Measurements from ENCODE around the gene TJAP1.
A peak's percentile ranks its signal among the peaks of the same experiment; 100 is the strongest.

Gene TJAP1, protein sequence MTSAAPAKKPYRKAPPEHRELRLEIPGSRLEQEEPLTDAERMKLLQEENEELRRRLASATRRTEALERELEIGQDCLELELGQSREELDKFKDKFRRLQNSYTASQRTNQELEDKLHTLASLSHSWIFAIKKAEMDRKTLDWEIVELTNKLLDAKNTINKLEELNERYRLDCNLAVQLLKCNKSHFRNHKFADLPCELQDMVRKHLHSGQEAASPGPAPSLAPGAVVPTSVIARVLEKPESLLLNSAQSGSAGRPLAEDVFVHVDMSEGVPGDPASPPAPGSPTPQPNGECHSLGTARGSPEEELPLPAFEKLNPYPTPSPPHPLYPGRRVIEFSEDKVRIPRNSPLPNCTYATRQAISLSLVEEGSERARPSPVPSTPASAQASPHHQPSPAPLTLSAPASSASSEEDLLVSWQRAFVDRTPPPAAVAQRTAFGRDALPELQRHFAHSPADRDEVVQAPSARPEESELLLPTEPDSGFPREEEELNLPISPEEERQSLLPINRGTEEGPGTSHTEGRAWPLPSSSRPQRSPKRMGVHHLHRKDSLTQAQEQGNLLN

DNA sequence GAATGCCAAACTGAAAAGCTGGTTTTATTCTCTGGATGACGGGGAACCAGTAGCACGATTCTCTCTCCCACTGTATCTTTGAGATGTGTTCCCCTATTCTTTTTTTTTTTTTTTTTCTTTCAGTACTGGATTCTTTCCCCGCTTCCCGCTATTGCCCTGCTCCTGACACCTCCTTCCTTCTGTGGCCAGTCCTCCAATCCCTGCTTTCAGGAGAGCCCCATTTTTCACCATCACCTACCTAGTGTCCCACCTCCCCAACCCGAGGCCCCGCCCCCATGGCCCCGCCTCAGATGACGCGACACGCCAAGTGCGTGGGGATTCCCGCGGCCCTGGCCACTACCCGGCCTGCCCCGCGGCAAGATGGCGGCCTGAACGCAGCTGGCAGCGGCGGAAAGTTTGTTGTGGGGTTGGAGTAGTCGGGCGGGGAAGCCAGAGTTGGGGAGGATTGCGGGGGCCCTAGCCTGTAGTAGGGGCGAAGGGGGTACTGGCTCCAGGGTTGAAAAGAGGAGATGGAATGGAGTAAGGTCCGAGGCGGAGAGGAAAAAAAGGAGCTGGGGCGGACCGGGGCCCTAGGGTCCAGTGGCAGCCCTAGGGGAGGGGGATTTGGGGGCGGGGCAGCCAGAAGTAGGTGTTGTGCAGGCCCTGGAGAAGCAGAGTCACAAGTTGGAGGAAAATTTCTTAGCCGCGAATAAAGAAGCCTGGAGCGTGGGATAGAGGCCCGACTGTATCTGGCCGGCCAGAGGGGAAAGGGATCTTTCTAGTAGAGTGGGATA is at the start of gene TJAP1:
TJAP1 (plus strand) TSS at position 336 of the 773 bp plus-strand sequence. CDS start 21,432 bp downstream, outside the sequence.
- H3K4me3 ChIP-seq (ENCODE audit: low read depth, low read length) = peak within 1 kb of the TSS; percentile 61

DNA sequence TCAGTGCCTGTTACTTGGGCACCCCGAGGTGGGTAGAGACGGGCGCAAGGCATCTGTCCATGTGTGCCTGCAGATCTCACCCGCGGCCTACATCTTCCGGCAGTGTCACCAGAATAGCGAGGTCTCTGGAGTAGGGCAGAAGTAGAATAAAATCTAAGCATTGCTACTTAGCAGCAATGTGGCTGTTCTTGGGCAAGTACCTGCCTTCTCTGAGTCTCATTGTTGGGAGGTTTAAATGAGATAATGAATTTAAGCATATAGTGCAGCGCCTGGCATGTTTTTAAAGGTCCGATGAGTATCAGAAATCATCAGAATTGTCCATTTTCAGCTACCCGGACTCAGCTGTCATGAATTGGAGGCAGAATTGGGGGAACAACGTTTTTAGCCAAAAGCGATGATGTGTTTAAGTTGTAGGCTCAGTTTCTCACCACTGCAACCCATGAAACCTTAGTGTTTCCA is 49.2 kb upstream of the TJAP1 start:
- H3K4me3 ChIP-seq (ENCODE audit: low read depth, low read length) = peak overlapping the region; percentile 90

DNA sequence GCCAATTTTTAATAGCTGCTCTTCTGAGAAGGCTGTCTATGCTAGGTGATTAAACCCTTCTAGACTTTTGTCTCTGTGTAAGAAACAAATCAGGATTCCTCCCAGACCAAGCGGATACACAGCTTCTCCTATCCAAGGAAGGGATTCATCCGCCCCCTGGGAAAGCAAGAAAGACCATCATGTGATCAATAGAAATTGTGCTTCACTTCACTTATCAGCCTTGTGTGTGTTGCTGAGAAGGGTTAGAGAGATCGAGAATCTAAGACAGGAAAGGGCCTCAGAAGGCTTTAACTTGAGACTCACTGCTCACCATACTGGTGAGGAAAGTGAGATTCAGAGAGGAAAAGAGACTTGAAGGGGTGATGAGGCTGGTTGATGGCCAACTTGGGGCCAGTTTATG is 48.5 kb upstream of the TJAP1 start:
- H3K4me3 ChIP-seq (ENCODE audit: low read depth, low read length) = no peak overlapping the region

DNA sequence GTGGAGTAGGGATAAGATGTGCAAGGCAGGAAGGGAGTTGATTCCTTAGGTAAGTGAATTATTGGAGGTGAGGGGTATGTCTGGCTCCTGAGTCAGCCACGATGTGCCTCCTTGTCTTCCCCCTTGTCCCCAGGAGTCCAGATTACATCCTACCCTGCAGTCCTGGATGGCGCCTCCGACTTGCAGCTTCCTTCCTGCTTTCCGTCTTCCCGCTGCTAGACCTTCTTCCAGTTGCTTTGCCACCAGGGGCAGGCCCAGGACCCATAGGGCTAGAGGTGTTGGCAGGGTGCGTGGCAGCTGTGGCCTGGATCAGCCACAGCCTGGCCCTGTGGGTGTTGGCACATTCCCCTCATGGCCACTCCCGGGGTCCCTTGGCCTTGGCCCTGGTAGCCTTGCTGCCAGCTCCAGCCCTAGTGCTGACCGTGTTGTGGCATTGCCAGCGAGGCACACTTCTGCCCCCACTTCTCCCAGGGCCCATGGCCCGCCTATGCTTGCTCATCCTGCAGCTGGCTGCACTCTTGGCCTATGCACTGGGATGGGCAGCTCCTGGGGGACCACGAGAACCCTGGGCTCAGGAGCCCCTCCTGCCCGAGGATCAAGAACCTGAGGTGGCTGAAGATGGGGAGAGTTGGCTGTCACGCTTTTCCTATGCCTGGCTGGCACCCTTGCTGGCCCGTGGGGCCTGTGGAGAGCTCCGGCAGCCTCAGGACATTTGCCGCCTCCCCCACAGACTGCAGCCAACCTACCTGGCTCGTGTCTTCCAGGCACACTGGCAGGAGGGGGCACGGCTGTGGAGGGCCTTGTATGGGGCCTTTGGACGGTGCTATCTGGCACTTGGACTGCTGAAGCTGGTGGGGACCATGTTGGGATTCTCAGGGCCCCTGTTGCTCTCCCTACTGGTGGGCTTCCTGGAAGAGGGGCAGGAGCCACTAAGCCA is 45.1 kb upstream of the TJAP1 start:
- no peak overlapping the region for H3K4me3 ChIP-seq (ENCODE audit: low read depth, low read length)

DNA sequence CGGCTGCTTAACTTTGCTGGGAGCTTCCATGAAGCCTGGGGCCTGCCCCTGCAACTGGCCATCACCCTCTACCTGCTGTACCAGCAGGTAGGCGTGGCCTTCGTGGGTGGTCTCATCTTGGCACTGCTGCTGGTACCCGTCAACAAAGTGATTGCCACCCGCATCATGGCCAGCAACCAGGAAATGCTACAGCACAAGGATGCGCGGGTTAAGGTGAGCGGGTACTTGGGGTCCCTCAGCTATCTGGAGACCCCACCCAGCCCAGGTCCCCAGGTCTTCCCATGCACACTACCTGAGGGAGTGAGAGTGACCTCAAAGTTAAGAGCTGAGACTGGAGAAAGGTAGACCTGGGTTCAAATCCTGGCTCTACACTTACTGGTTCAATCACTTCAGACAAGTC is 44.2 kb upstream of the TJAP1 start:
- H3K4me3 ChIP-seq (ENCODE audit: low read depth, low read length) = no peak overlapping the region

DNA sequence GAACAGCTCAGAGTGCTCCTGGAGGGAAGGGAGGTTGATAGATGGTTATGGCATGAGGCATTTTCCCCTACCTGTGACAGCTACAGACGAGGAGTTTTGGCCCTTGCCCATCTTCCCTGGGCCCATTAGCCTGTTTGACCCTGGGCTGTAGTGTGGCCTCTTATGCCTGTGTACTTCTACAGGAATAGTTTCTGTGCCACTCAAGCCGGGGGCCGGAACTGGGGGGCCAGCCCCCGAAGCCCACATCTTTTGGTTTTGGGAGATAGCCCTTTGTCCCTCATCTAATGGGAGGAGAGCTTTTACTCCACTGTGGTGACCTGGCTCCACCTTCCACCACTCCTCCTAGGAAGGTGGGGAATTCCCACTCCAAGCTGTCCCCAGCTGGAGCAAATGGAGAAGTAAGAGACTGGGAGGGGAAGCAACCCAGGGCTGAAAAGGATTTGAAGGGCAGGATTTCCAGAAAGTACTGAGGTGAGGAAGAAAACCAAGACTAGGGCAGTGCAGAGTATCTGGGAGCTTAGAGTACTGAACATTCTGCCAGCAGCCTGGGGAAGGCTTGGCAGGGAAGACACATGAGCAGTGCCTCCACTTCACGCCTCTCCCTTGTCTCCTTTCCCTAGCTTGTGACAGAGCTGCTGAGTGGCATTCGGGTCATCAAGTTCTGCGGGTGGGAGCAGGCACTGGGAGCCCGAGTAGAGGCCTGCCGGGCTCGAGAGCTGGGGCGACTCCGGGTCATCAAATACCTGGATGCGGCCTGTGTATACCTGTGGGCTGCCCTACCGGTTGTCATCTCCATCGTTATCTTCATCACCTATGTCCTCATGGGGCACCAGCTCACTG is 43.1 kb upstream of the TJAP1 start:
- H3K4me3 ChIP-seq (ENCODE audit: low read depth, low read length) = no peak overlapping the region

DNA sequence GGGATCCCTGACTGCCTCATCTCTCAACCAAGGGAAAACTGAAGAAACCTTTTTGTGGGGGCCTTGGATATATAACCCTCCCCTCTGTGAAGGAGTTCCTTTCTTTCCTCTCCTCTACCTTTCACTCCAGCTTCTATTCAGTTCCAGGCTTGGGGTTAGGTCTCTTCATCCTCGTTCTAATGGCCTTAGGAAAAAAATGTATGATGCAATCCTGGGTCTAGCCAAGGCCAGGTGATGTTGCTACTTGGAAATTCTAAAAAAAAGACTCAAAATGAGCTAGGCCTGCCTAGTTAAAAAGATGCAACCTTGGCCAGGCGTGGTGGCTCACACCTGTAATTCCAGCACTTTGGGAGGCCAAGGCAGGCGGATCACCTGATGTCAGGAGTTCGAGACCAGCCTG is 42.4 kb upstream of the TJAP1 start:
- no peak overlapping the region for H3K4me3 ChIP-seq (ENCODE audit: low read depth, low read length)

DNA sequence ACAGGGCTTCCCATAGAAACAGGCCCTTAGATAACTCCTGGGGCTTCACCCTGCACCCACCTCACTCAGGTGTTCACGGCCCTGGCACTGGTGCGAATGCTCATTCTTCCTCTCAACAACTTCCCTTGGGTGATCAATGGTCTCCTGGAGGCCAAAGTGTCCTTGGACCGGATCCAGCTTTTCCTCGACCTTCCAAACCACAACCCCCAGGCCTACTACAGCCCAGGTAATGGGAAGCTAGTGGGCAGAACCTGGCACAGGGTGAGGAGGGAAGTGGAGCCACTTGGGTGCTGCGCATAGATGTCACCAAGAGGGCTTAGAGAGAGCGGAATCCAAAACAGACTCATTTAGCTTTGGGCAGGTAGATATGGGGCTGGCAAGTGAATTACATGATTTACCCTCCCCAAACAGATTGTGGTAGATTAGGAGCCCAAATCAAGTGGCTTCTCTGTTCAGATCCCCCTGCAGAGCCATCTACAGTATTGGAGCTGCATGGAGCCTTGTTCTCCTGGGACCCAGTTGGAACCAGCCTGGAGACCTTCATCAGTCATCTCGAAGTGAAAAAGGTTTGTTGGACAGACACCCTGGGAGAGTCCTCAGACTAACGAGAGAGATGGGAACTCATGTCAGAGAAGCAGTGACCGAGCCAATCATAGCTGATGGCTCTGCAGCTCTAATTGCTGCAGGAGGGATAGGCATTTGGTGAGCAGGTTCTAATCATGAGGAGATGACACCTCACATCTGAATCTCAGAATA is 41.5 kb upstream of the TJAP1 start:
- H3K4me3 ChIP-seq (ENCODE audit: low read depth, low read length) = no peak overlapping the region

DNA sequence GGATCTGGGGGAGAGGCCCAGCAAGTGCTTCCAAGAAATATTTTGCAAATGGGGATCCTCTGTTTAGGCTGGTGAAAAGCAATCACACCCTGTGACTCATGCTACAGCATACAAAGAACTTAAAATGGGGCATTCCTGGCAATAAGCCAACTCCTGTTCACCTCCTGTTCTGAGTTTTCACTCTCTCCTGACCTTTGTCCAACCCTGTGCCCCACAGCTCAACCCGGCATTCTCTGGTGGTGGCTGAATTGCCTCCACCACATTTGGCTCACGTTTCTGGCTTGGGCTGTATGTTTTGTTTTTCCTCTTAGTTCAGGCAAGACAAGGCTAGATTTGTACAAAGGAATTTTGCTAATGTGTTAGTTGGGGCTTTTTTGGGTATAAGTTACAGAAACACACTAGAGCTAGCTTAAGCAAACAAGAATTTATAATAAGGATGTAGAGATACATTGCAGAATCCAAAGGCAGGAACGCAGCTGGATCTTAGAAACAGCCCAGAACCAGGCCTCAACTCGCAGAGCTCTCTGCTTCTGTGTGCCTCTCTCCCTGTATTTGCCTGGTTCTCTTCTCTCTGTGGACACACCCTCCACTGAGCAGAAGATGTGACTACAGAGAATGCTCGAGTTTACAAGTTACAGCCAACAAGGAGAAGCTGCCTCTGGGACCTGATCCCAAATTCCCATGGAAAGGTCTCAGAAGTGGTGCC is 40.6 kb upstream of the TJAP1 start:
- no peak overlapping the region for H3K4me3 ChIP-seq (ENCODE audit: low read depth, low read length)

DNA sequence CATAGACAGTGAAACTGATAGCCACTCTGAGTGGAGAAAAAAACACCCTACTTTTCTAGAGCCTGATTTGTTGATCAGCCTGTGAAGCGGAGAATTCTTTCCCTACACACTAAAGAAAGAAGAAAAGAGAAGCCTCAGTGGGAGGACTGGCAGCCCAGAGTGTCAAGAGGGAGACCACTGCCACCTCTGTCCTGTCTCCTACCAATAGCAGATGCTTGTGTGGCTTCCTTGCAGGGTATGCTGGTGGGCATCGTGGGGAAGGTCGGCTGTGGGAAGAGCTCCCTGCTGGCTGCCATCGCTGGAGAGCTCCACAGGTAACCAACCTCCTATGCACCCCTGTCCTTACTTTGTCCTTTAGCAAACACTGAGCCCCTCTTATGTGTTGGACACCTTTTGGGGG is 39.7 kb upstream of the TJAP1 start:
- H3K4me3 ChIP-seq (ENCODE audit: low read depth, low read length) = no peak overlapping the region

DNA sequence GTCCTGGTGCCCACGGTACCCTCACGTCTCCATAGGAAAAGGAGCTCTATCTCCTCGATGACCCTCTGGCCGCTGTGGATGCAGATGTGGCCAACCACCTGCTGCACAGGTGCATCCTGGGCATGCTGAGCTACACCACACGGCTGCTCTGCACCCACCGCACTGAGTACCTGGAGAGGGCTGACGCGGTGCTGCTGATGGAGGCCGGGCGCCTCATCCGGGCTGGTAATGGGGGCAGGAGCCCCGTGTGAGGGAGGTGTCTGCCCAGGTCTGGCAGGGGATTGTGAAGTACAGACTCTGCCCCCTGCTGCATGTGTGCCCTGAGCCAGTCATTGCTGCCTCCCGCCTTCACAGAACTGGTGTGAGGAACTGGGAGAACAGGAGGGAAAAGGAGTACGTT is 34.4 kb upstream of the TJAP1 start:
- no peak overlapping the region for H3K4me3 ChIP-seq (ENCODE audit: low read depth, low read length)

DNA sequence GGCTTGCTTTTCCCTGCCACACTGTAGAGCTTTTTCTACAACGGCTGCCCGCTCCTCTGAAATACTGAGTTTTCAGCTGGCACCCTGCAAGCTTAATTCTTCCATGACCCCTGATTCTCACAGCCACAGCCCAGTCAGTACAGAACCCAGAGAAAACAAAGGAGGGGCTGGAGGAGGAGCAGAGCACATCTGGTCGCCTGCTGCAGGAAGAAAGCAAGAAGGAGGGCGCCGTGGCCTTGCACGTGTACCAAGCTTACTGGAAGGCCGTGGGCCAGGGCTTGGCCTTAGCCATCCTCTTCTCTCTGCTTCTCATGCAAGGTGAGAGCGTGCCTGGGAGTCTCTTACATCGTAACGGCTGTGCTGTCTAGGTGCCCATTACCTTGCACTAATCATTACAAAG is 33.3 kb upstream of the TJAP1 start:
- H3K4me3 ChIP-seq (ENCODE audit: low read depth, low read length) = no peak overlapping the region

DNA sequence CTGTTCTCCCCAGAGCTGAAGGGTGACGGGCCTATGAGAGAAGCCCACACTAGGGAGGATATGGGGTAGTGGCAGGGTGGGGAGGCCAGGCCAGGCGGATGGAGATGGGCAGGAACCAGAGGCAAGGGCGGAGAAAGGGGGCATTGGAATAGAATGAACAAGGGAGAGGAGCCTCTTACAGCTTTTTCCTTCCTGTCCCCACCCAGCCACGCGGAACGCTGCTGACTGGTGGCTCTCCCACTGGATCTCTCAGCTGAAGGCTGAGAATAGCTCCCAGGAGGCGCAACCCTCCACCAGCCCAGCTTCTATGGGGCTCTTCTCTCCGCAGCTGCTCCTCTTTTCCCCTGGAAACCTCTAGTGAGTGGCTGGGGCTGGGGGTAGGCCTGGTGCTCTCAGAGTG is 32.8 kb upstream of the TJAP1 start:
- H3K4me3 ChIP-seq (ENCODE audit: low read depth, low read length) = no peak overlapping the region

DNA sequence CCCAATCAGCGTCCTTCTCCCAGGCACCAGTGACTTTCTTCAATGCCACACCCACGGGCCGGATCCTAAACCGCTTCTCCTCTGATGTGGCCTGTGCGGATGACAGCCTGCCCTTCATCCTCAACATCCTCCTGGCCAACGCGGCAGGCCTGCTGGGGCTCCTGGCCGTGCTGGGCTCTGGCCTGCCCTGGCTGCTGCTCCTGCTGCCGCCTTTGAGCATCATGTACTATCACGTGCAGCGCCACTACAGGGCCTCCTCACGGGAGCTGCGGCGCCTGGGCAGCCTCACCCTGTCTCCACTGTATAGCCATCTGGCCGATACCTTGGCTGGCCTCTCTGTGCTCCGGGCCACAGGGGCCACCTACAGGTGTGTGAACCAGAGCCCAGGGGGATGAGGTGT is 31.8 kb upstream of the TJAP1 start:
- no peak overlapping the region for H3K4me3 ChIP-seq (ENCODE audit: low read depth, low read length)

DNA sequence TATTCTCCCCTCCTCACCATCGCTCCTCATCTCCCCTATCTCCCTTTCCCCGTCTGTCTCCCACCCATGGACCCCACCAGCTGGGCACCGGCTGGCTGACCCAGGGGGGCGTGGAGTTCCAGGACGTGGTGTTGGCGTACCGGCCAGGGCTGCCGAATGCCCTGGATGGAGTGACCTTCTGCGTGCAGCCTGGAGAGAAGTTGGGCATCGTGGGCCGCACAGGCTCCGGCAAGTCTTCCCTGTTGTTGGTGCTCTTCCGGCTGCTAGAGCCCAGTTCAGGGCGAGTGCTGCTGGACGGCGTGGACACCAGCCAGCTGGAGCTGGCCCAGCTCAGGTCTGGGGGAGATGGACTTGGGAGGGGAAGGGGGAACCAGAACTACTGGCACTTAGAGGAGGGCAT is 29.8 kb upstream of the TJAP1 start:
- H3K4me3 ChIP-seq (ENCODE audit: low read depth, low read length) = no peak overlapping the region

DNA sequence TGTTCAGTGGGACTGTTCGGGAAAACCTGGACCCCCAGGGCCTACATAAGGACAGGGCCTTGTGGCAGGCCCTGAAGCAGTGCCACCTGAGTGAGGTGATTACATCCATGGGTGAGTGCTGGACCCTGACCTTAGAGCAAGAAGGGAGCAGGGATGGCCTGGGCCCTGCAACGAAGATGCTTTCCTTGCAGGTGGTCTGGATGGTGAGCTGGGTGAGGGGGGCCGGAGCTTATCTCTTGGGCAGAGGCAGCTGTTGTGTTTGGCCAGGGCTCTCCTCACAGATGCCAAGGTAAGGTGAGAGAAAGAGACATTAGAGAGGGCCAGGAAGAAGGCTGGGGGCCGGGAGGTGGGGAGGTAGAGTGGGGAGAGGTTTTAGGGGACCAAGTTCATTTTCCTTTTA is 28.5 kb upstream of the TJAP1 start:
- H3K4me3 ChIP-seq (ENCODE audit: low read depth, low read length) = no peak overlapping the region

DNA sequence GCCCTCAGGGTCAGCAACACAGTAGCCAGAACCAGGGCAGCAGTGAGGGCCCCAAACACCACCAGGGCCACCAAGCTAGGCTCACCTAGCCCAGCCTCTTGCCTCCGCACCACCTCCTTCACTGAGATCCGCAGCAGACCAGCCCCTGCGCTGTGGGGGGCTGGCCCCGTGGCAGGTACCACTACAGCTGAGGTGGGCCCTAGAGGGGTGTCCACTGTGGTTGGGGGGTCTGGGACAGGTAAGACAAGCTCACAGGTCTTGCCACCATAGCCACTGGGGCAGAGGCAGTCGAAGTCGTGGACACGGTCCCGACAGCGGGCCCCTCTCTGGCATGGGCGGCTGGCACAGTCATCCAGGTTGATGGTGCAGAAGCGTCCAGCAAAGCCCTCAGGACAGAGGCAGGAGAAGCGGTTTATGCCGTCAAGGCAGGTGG is 26.7 kb upstream of the TJAP1 start:
- H3K4me3 ChIP-seq (ENCODE audit: low read depth, low read length) = no peak overlapping the region

DNA sequence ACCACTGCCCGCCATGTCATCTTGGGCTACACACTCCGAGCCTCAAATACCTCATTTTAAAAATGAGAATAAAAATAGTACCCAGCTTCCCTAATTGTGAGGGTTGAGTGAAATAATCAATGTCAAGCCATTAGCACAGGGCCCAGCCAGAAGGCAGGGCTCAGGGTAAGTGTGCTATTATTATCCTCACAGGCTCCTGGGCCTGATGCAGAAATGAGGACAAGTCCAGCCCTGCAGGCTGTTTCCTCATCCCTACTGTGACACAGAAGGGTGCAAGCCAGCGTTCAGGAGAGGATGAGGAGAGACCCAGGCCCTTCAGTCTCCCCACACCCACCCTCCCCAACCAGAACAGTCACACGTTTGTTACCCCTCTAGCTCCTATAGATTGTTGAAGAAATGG is 26.0 kb upstream of the TJAP1 start:
- H3K4me3 ChIP-seq (ENCODE audit: low read depth, low read length) = no peak overlapping the region

DNA sequence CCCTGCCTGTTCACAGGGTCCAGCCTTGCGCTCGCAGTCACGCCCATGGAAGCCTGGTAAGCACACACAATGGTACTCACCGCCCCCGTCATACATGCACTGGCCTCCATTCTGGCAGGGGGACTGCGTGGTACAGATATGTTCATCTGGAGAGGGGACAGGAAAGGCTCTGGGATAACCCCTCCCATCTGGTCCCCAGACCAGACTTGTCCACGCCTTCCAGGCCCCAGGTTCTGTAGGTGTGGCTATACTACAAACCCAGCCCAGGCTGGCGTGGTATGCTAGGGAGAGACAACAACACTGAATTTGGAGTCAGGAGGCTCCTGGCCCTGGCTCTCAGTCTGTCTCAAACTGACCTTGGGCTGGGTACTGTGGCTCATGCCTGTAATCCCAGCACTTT is 25.4 kb upstream of the TJAP1 start:
- no peak overlapping the region for H3K4me3 ChIP-seq (ENCODE audit: low read depth, low read length)
